Astrocyte (in vitro differentiated cells and primary cell): ENCODE results near the gene IL1RL2.

ENCODE experiments used
- EZH2 ChIP-seq: IDR thresholded peaks from 2 replicates; pipeline ENCODE4 v1.6.1; 2012; ENCODE audit warnings: mild to moderate bottlenecking, low read length, inconsistent platforms; ENCODE audit not compliant: insufficient read depth
- TF ChIP-seq, protein P1 (sequence below): IDR thresholded peaks from 2 replicates; pipeline ENCODE4 v1.5.1; 2011; ENCODE audit warnings: low read depth, mild to moderate bottlenecking, inconsistent platforms, low read length, moderate library complexity; ENCODE audit not compliant: insufficient read depth

DNA sequence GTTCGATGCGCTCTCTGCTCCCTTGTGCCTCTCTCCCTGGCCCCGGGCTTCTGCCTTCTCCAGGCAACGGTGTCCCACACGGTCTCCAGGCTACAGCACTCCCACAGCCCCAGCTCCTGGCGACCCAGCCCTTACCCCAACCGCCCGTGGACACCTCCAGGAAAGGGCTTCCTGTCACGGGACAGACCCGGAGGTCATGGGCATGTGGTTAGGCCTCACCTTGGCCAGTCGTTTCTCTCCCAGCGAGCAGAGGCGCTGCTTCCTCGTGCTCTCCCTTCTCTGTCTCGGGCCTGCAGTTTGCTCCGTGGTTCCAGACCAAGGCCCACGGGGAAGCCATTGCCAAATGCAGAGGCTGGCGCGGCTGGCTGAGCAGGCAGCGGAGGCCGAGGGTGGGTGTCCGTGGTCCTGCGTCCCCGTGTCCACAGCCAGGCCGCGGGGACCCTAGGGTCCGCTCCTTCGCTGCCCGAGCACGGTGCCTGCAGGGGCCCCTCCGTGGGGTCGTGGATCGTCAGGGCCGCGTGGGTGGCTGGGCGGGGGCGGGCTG lies 63.5 kb downstream of the IL1RL2 start:
- TF ChIP-seq, protein P1, sequence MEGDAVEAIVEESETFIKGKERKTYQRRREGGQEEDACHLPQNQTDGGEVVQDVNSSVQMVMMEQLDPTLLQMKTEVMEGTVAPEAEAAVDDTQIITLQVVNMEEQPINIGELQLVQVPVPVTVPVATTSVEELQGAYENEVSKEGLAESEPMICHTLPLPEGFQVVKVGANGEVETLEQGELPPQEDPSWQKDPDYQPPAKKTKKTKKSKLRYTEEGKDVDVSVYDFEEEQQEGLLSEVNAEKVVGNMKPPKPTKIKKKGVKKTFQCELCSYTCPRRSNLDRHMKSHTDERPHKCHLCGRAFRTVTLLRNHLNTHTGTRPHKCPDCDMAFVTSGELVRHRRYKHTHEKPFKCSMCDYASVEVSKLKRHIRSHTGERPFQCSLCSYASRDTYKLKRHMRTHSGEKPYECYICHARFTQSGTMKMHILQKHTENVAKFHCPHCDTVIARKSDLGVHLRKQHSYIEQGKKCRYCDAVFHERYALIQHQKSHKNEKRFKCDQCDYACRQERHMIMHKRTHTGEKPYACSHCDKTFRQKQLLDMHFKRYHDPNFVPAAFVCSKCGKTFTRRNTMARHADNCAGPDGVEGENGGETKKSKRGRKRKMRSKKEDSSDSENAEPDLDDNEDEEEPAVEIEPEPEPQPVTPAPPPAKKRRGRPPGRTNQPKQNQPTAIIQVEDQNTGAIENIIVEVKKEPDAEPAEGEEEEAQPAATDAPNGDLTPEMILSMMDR: no peak
- TF ChIP-seq EZH2: no peak
